H1 (cell line): ENCODE data around the gene RAB26.
"Not testable (repeated sequence)": the region's sequence is repeated elsewhere in the genome, so short reads cannot be mapped to it uniquely, and the experiment has no call there.

Experiments used
- BCL11A ChIP-seq, 2 experiments: IDR thresholded peaks; one replicate each; pipeline ENCODE4 v1.6.1; 2011; ENCODE audit warnings: low read depth in 2 of 2, low read length in 2 of 2, mild to moderate bottlenecking in 2 of 2
- CREB1 ChIP-seq: IDR thresholded peaks from 2 replicates; pipeline ENCODE4 v1.6.1; 2012; ENCODE audit warnings: inconsistent platforms
- GABPA ChIP-seq: IDR thresholded peaks from 2 replicates; pipeline ENCODE4 v1.6.1; 2011; ENCODE audit warnings: mild to moderate bottlenecking, low read length, moderate library complexity, borderline replicate concordance; ENCODE audit not compliant: insufficient read depth
- HDAC6 ChIP-seq: IDR thresholded peaks from one replicate; pipeline ENCODE4 v1.7.1; 2012; ENCODE audit warnings: low read depth, mild to moderate bottlenecking, inconsistent platforms, low read length, moderate library complexity
- KDM1A ChIP-seq: fragments of 200-600, 300-600 bp; sonication (generic); IDR thresholded peaks from 2 replicates; pipeline ENCODE4 v1.7.1; 2016; ENCODE audit warnings: mild to moderate bottlenecking, low read length, borderline replicate concordance
- NRF1 ChIP-seq: IDR thresholded peaks from 2 replicates; pipeline ENCODE4 v1.6.1; 2011; ENCODE audit warnings: mild to moderate bottlenecking, low read depth, low read length, improper control_type of control experiment
- POLR2A ChIP-seq, 2 experiments: IDR thresholded peaks; 1 replicate in 1 of 2; 2 replicates in 1 of 2; pipeline ENCODE4 v1.6.1; 2011; ENCODE audit warnings: low read depth in 2 of 2, low read length in 2 of 2, mild to moderate bottlenecking in 2 of 2; ENCODE audit errors: control extremely low read depth in 1 of 2
- POLR2AphosphoS5 ChIP-seq: IDR thresholded peaks from 2 replicates; pipeline ENCODE4 v1.6.1; 2011; ENCODE audit warnings: low read depth, low read length
- TF ChIP-seq, protein P1 (sequence below), 3 experiments: IDR thresholded peaks; 1 replicate in 2 of 3; 2 replicates in 1 of 3; pipeline versions ENCODE4 v1.5.1 to v1.6.1; 2011; ENCODE audit warnings: low read length in 3 of 3, mild to moderate bottlenecking in 3 of 3, inconsistent platforms in 2 of 3, low read depth in 1 of 3, moderate library complexity in 1 of 3; ENCODE audit not compliant: insufficient read depth in 1 of 3; ENCODE audit errors: control extremely low read depth in 1 of 3

DNA sequence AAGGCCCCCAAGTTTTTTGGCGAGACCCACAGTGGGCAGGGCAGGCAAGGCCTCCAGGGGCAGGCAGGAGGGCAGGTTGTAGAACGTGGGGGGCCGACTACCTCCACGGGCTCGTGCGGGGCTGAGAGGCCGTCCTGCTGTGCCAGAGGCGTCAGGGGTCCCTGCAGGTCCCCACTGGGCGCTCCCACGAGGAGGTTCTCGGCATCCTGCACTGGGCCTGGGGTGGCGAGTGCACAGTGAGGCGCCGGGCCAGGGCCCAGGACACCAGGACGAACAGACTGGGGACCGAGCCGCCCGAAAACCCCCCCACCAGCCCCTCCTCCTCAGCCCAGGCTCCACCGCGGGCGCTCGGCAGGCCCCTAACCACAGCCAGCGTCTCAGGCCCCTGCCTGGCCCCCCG lies 32.0 kb upstream of the RAB26 start:
- not testable (repeated sequence) for TF ChIP-seq POLR2AphosphoS5; GABPA; HDAC6; POLR2A (IDR thresholded peaks at IDR 0.05; ENCODE audit: control extremely low read depth in 1 of 2, low read depth in 2 of 2, low read length in 2 of 2); NRF1; KDM1A; CREB1; BCL11A (IDR thresholded peaks at IDR 0.05; ENCODE audit: low read depth in 2 of 2, low read length in 2 of 2)
- TF ChIP-seq, protein P1, sequence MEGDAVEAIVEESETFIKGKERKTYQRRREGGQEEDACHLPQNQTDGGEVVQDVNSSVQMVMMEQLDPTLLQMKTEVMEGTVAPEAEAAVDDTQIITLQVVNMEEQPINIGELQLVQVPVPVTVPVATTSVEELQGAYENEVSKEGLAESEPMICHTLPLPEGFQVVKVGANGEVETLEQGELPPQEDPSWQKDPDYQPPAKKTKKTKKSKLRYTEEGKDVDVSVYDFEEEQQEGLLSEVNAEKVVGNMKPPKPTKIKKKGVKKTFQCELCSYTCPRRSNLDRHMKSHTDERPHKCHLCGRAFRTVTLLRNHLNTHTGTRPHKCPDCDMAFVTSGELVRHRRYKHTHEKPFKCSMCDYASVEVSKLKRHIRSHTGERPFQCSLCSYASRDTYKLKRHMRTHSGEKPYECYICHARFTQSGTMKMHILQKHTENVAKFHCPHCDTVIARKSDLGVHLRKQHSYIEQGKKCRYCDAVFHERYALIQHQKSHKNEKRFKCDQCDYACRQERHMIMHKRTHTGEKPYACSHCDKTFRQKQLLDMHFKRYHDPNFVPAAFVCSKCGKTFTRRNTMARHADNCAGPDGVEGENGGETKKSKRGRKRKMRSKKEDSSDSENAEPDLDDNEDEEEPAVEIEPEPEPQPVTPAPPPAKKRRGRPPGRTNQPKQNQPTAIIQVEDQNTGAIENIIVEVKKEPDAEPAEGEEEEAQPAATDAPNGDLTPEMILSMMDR (IDR thresholded peaks at IDR 0.05; ENCODE audit: control extremely low read depth in 1 of 3, insufficient read depth in 1 of 3, low read depth in 1 of 3, low read length in 3 of 3), result not testable (repeated sequence)
